Tibial nerve (tissue), 4 donors: ENCODE results near the gene FMNL2. TPM values are rescaled to one million over a fixed set of nuclear protein-coding genes. Genes with fewer than 3 reads are reported as not detected.

ENCODE experiments used
- DNase-seq, 2 donors: peaks; one replicate each; pipeline ENCODE4 v3.0.0-alpha.2; 2019; ENCODE audit warnings: low spot score in 2 of 2
- H3K27ac ChIP-seq, 4 donors: fragments of 200-600 bp; sonication (generic) in 3 of 4; one replicate each; pipeline ENCODE4 v1.5.1; 2017 to 2019; ENCODE audit warnings: mild to moderate bottlenecking in 1 of 4
- H3K27me3 ChIP-seq, 2 donors: fragments of 200-600 bp; sonication (generic) in 1 of 2; one replicate each; pipeline versions ENCODE4 v1.5.1 to v1.6.0; 2017 to 2019
- H3K36me3 ChIP-seq, 3 donors: fragments of 200-600 bp; sonication (generic); one replicate each; pipeline ENCODE4 v1.5.1; 2018 to 2019
- H3K4me1 ChIP-seq, 4 donors: fragments of 200-600 bp; sonication (generic) in 3 of 4; one replicate each; pipeline ENCODE4 v1.5.1; 2017 to 2019
- H3K4me3 ChIP-seq, 4 donors: fragments of 200-600 bp; sonication (generic) in 3 of 4; one replicate each; pipeline ENCODE4 v1.5.1; 2017 to 2019; ENCODE audit warnings: mild to moderate bottlenecking in 1 of 4, moderate library complexity in 1 of 4
- H3K9me3 ChIP-seq, 4 donors: fragments of 200-600 bp; sonication (generic) in 3 of 4; one replicate each; pipeline ENCODE4 v1.5.1; 2017 to 2019
- EP300 ChIP-seq, 2 donors: sonication (generic); formaldehyde crosslinking; IDR thresholded peaks; one replicate each; pipeline ENCODE4 v1.6.1; 2017; ENCODE audit warnings: antibody characterized with exemption in 2 of 2, mild to moderate bottlenecking in 1 of 2
- POLR2A ChIP-seq, 2 donors: fragments of 450-650 bp; IDR thresholded peaks; one replicate each; pipeline ENCODE4 v1.6.1; 2017; ENCODE audit warnings: antibody characterized with exemption in 2 of 2, mild to moderate bottlenecking in 2 of 2, moderate library complexity in 2 of 2
- WGBS, 2 donors: methylation state at CpG; one replicate each; pipeline ENCODE4 v1.1.5; 2018; 5-methylcytosine and 5-hydroxymethylcytosine counted together
- total RNA-seq, 4 donors: library from RNA; depleted of rRNA; stranded (reverse); fragments of >200 nt; gene quantifications; one replicate each; pipeline ENCODE4 v1.1.0, GENCODE V29; 2016
- TF ChIP-seq, protein P1 (sequence below), 5 experiments: fragments of 200-600 bp in 3 of 5; fragments of 450-650 bp in 2 of 5; sonication (generic) in 3 of 5; IDR thresholded peaks; one replicate each; pipeline ENCODE4 v1.5.1; 2016 to 2019; ENCODE audit warnings: antibody characterized with exemption in 5 of 5, mild to moderate bottlenecking in 3 of 5, moderate library complexity in 2 of 5

Gene FMNL2
- total RNA-seq, 4 donors from 2014 or later, result 94.5 to 131 (median 98.1) TPM

GRCh38 chr2:152363936-152364335, 29.0 kb downstream of the FMNL2 start:
- no peaks in the 10 kb centered on the region for H3K36me3 ChIP-seq
- DNase-seq, result no peak
- no peak overlapping the region for H3K4me3 ChIP-seq
- H3K27ac ChIP-seq, result no peak overlapping the region
- peaks cover 0 to 50% (median 3%) of the 10 kb centered on the region in 4 donors for H3K4me1 ChIP-seq
- no peaks in the 10 kb centered on the region for H3K9me3 ChIP-seq
- H3K27me3 ChIP-seq, result no peaks in the 10 kb centered on the region
- TF ChIP-seq POLR2A (IDR thresholded peaks at IDR 0.05), result no peak
- TF ChIP-seq, protein P1, sequence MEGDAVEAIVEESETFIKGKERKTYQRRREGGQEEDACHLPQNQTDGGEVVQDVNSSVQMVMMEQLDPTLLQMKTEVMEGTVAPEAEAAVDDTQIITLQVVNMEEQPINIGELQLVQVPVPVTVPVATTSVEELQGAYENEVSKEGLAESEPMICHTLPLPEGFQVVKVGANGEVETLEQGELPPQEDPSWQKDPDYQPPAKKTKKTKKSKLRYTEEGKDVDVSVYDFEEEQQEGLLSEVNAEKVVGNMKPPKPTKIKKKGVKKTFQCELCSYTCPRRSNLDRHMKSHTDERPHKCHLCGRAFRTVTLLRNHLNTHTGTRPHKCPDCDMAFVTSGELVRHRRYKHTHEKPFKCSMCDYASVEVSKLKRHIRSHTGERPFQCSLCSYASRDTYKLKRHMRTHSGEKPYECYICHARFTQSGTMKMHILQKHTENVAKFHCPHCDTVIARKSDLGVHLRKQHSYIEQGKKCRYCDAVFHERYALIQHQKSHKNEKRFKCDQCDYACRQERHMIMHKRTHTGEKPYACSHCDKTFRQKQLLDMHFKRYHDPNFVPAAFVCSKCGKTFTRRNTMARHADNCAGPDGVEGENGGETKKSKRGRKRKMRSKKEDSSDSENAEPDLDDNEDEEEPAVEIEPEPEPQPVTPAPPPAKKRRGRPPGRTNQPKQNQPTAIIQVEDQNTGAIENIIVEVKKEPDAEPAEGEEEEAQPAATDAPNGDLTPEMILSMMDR (IDR thresholded peaks at IDR 0.05), result no peak
- no peak for TF ChIP-seq EP300 (IDR thresholded peaks at IDR 0.05)
- 67 to 76% methylated on average over 1 of the region's 1 CpG for WGBS, 2 donors

DNA sequence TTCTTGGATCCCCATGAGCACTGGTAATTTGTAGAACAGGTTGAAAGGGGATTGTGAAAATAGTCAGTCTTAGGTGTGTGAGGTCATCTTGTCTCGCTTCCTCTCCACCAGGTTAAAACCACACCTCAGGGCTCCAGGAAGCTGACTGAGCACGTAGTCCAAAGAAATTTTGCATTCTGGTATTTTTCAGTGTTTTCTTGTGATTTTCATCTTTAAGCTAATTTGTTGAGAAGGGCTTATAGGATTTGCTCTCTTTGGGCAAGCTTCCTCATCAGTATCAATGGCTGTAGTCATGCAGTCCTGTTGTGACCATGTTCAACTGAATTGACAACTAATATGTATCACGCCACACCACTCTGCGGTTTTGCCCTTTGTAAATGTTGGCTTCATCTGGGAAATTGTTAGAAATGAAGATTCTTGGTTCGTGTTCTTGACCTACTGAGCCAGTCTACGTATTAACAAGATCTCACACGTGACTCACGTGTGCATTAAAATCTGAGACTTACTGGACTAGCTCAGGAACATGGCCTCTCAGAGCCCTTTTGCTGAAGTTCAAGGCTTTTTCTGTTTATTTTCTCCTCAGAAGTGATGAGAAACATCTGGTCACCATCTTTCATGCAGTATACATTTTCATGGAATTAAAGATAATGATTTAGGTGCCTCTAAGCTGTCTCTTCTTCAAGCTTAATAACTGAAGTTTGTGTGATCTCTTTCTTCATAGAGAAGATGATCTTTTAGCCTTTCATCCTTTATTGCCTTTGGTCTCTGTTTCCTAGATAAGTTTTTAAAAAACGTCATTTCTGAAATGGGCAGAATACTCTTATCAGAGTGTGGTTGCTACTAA, 32.8 kb downstream of the FMNL2 start:
- Histone ChIP-seq H3K4me1 (peaks cover 0 to 74% (median 21%) of the 10 kb centered on the region in 4 donors), H3K9me3 (no peaks in the 10 kb centered on the region), H3K36me3 (no peaks in the 10 kb centered on the region), H3K4me3 (no peak overlapping the region), H3K27ac (no peak overlapping the region), H3K27me3 (no peaks in the 10 kb centered on the region)
- TF ChIP-seq POLR2A (IDR thresholded peaks at IDR 0.05), result no peak
- DNase-seq, result no peak
- 81 to 87% methylated on average over 9 of the region's 9 CpGs for WGBS, 2 donors

DNA sequence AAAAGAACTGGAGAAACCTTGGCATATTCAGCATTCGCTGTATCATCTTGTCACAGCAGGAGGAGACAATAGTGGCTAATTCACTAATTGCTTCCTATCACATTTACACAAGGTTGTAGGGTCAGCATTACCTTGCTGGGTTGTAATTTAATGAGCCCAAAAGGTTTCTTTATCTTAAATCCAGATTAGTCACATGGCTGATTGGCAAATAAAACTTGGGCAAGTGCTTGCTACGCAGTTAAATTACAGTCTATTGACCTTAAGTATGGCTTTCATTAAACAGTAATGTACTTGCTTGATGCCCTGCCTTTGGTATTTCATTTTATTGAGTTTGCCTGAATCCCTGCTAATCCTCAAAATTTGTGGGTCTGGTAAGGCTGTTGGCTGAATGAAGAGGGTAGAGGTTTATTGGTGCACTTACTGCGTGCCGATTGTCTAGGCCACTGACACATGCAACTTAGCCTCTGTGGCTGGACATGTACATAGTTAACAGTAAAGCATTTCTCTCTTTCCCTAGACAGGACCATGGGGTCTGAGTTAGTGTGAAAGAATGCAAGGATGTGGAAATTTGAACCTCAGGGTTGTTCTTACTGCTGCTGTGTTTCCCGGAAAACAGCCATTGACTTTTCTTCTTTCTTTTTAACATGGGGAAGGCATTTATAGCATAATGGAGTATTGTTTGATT, 34.3 kb downstream of the FMNL2 start:
- H3K27me3 ChIP-seq, result no peaks in the 10 kb centered on the region
- 61 to 62% methylated on average over 5 of the region's 5 CpGs for WGBS, 2 donors
- H3K27ac ChIP-seq, result peak overlapping the region in 3 of 4 donors; percentile 18 to 77 (median 50)
- H3K36me3 ChIP-seq, result no peaks in the 10 kb centered on the region
- H3K4me1 ChIP-seq, result peaks cover 0 to 82% (median 25%) of the 10 kb centered on the region in 4 donors
- TF ChIP-seq EP300 (IDR thresholded peaks at IDR 0.05) (peak in 1 of 2 donors; percentile 10), POLR2A (IDR thresholded peaks at IDR 0.05) (no peak)
- TF ChIP-seq, protein P1 (IDR thresholded peaks at IDR 0.05), result no peak
- H3K9me3 ChIP-seq, result no peaks in the 10 kb centered on the region
- no peak for DNase-seq
- no peak overlapping the region for H3K4me3 ChIP-seq

DNA sequence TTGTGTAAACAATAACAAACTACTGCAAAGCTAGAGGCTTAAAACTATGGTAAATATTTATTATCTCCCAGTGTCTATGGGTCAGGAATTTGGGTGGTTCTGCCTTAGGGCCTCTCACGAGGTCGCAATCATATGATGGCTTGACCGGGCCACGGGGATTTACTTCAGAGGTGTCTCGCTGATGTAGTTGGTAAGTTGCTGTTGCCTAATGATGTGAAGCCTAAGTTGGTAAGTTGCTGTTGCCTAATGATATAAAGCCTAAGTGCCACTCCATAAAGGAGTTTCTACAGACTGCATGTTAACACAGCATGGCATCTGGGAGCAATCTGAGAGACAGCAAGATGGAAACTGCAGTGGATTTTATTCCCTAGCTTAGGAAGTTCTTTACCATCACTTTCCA, 35.8 kb downstream of the FMNL2 start:
- TF ChIP-seq EP300 (IDR thresholded peaks at IDR 0.05), result no peak
- TF ChIP-seq, protein P1 (IDR thresholded peaks at IDR 0.05), result no peak
- no peak for TF ChIP-seq POLR2A (IDR thresholded peaks at IDR 0.05)
- 92 to 93% methylated on average over 5 of the region's 5 CpGs for WGBS, 2 donors
- no peak for DNase-seq

GRCh38 chr2:152372438-152372984, 37.5 kb downstream of the FMNL2 start:
- 28 to 30% methylated on average over 3 of the region's 3 CpGs for WGBS, 2 donors
- Histone ChIP-seq H3K9me3 (no peaks in the 10 kb centered on the region), H3K36me3 (no peaks in the 10 kb centered on the region), H3K4me3 (no peak overlapping the region), H3K4me1 (peaks cover 0 to 77% (median 25%) of the 10 kb centered on the region in 4 donors), H3K27ac (peak overlapping the region in 2 of 4 donors; percentile 39 to 47), H3K27me3 (no peaks in the 10 kb centered on the region)
- TF ChIP-seq EP300 (IDR thresholded peaks at IDR 0.05), result no peak
- no peak for TF ChIP-seq POLR2A (IDR thresholded peaks at IDR 0.05)
- TF ChIP-seq, protein P1 (IDR thresholded peaks at IDR 0.05), result no peak
- DNase-seq, result no peak

More for the DNA sequence above, 35.8 kb downstream of the FMNL2 start:
- no peaks in the 10 kb centered on the region for H3K27me3 ChIP-seq
- peak overlapping the region in 1 of 4 donors; percentile 77 for H3K27ac ChIP-seq
- no peaks in the 10 kb centered on the region for H3K9me3 ChIP-seq
- no peaks in the 10 kb centered on the region for H3K36me3 ChIP-seq
- H3K4me1 ChIP-seq, result peaks cover 0 to 76% (median 25%) of the 10 kb centered on the region in 4 donors
- H3K4me3 ChIP-seq, result no peak overlapping the region
